Adipose tissue (tissue), 3 donors: ENCODE data around the gene PUS10. TPM values are rescaled to one million over a fixed set of nuclear protein-coding genes. Genes with fewer than 3 reads are reported as not detected.
"Not testable (repeated sequence)": the region's sequence is repeated elsewhere in the genome, so short reads cannot be mapped to it uniquely, and the experiment has no call there.

Experiments used
- H3K27ac ChIP-seq: one replicate; pipeline ENCODE4 v1.5.1; 2013; ENCODE audit warnings: low read depth, low read length
- WGBS, 3 donors: extraction: QIAGEN DNeasy Blood & Tissue Kit; methylation state at CpG; one replicate each; pipeline ENCODE4 v1.1.7; 2013; 5-methylcytosine and 5-hydroxymethylcytosine counted together
- polyA plus RNA-seq, 3 donors: library from polyadenylated mRNA; stranded (reverse); fragments of 200-250 nt; gene quantifications; one replicate each; pipeline ENCODE4 v1.2.3, GENCODE V29; 2013
- donor health status: healthy with polysubstance abuse.
- donor health status: Bipolar disorder and iron deficiency.
- donor health status: healthy.

The PUS10 gene
- polyA plus RNA-seq, 3 donors = 2.5 to 3.6 (median 2.8) TPM

DNA sequence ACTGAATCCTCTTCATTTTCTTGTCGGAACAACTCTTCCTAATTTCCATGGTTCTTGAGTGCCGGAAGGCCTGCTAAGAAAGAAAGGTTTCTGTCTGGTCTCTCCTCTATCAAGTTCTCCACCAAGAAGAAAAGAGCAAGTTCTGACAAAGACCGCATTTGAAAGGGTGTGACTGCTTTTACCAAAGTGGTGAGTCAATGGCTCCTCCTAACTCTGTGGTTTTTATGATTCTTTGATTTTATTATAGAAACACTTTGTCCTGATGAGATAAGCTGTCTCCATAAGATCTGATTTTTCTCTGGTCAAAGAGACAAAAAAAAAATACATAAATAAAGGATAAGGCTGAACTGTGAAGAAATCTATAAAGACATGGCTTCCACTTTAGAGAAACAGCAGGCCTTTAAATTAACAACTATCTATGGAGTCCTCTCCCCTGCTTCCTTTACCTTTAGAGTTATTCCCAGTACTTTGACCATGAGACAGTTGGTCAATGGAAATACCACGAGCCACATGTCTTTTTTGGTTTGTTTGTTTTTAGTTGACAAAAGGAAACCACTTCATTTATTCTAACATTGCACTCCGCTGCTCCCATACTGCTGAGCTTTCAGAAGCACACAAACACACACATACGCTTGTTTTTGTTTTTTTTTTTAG lies 69.0 kb downstream of the PUS10 start:
- WGBS, 3 donors = 91 to 95% (median 92%) methylated on average over 6 of the region's 6 CpGs

DNA sequence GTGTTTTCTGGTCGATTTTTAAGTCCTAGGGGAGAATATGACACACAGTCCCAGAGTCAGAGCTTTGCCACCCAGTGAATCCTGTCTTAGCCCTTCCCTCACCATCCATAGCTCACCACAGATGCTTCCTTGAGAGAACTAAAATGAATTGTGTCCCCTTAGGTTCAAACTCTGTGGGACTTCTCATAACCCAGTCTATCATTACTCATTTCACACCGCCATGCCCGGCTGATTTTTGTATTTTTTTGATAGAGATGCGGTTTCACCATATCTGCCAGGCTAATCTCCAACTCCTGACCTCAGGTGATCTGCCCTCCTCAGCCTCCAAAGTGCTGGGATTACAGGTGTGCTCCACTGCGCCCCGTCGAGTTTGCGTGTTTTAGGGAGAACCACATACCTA lies 69.9 kb downstream of the PUS10 start:
- 95 to 97% (median 95%) methylated on average over 8 of the region's 8 CpGs for WGBS, 3 donors
- H3K27ac ChIP-seq = no peak overlapping the region

More for the DNA sequence above, 69.0 kb downstream of the PUS10 start:
- H3K27ac ChIP-seq = no peak overlapping the region

DNA sequence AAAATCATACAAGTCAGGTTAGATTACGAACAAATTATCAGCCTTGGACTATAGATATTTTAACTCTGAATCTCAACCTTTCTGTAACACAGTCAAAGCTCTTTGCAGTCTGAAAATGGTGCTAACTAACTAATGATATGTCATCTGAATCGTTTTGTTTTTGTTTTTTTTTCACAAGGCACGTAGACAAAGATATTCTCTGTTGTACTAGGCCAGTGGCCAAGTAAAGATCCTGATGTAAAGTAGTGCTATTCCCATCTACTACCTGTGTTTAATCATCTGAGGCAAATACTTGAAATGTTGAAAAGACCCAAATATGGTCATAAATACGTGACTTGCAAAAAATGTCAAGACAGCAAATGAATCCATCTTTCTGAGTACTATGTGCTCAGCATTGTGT lies 71.0 kb downstream of the PUS10 start:
- H3K27ac ChIP-seq = no peak overlapping the region
- WGBS, 3 donors = 47 to 91% (median 83%) methylated on average over 4 of the region's 4 CpGs

DNA sequence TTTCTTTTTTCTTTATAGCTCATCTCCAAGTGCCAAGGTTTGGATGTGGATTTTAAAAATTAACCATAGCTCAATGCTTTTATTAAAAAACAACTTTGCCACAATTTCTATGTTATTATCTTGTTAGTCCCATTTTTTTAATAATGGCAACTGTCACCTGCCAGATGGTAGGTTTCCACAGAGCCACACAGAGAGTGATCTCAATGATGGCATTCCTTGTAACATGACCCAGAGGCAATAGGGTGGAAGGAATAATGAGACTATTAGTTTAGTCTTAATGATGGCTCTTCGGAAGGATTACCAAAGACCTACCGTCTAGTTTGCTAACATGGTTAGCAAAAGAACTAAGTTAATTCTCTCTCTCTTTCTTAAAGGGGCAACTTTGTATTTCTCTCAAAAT lies 72.7 kb downstream of the PUS10 start:
- 90 to 92% (median 90%) methylated on average over 2 of the region's 2 CpGs for WGBS, 3 donors
- H3K27ac ChIP-seq = no peak overlapping the region

DNA sequence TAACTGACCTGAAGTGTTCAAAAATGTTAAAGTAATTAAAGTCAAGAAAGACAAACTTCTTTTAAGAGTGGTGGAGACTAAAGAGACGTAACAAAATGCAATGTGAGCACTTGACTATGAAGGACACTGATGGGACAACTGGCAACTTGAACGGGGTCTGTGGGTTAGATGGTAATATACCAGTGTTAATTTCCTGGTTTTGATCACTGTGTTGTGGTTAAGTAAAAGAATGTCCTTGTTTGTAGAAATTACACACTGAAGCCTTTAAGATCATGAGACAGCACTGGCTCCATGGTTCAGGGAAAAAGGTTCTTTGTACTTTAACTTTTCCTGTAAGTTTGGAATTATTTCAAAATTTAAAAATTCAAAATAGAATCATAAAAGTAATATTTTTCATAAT lies 78.4 kb downstream of the PUS10 start:
- WGBS, 3 donors = 79 to 86% (median 80%) methylated on average over 2 of the region's 2 CpGs
- no peak overlapping the region for H3K27ac ChIP-seq

DNA sequence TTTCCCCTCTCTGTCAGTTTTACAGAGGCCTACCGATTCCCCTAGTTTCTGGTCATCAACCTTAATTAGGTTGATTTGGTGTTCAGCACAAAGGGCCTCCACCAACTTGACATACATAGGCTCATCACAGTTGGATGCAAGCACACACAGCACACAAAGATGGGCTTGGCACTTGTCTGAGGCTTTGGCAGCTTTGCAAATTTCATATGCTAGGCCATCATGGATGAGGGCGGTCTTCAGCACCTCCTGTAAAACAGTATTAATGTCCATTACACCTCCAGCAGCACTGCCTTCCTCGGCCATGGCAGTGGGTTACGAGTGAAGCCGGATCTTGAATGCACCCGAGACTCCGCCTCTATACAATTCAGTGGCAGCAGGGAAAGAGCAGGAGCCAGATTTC lies 79.8 kb downstream of the PUS10 start:
- WGBS, 3 donors = 98 to 99% (median 99%) methylated on average over 7 of the region's 7 CpGs
- no peak overlapping the region for H3K27ac ChIP-seq

DNA sequence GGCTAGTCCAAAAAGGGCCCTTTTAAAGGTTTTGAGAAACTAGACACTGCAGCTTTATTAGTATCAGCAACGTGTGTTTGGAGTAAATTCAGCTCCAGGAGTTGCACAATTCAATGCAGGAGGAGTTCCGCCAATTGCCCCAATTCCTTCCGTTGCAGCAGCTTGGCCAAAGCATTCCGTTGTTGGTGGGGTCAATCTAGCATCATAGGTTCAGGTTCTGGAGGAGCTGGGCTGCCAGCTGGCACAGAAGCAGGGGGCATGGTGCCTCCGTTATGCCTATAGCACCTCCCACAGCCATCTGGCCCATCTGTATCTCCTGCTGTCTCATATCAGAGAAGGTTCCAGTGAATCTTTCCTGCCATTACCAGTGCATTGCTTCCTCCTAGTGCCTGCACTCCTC lies 81.3 kb downstream of the PUS10 start:
- WGBS, 3 donors = 49 to 86% (median 58%) methylated on average over 5 of the region's 5 CpGs
- no peak overlapping the region for H3K27ac ChIP-seq

DNA sequence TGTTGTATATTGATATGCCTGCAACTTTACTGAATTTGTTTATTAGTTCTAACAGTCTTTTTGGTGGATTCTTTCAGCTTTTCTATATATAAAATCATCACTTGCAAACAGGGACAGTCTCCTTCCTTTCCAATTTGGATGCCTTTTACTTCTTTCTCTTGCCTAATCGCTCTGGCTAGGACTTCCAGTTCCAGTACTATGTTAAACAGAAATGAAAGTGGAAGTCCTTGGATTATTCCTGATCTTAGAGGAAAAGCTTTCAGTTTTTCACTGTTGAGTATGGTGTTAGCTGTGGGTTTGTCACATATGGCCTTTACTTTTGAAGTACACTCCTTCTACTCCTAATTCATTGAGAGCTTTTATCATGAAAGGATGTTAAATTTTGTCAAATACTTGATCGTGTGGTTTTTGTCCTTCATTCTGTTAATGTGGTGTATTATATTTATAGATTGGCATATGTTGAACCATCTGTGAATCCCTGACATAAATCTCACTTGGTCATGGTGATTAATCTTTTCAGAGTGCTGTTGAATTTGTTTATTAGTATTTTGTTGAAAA lies 83.8 kb downstream of the PUS10 start:
- 56 to 72% (median 59%) methylated on average over 2 of the region's 2 CpGs for WGBS, 3 donors
- H3K27ac ChIP-seq = no peak overlapping the region

DNA sequence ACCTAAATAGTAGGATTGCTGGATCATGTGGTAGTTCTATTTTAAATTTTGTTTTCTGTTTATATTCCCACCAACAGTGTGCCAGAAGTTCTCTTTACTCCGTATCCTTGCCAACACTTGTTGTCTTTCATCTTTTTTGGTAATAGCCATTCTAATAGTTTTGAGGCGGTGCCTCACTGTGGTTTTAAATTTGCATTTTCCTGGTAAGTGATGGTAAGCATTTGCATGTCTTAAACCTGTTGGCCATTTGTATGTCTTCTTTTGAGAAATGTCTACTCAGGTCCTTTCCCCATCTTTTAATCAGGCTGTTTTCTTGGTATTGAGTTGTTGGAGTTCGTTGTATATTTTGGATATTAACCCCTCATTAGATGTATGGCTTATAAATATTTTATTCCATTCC lies 85.1 kb downstream of the PUS10 start:
- H3K27ac ChIP-seq = no peak overlapping the region
- WGBS, 3 donors = 94 to 96% (median 94%) methylated on average over 3 of the region's 3 CpGs

DNA sequence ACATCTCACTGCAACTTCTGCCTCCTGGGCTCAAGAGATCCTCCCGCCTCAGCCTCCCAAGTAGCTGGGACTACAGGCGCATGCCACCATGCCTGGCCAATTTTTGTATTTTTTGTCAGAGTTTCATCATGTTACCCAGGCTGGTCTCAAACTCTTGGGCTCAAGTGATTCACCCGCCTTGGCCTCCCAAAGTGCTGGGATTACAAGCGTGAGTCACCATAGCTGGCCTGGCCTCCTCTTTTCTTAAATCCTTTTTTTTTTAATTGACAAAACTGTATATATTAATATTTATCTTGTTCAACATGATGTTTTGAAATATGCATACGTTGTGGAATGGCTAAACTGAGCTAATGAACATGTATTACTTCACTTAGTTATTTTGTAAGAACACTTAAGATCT lies 86.0 kb downstream of the PUS10 start:
- WGBS, 3 donors = 88 to 98% (median 92%) methylated on average over 5 of the region's 5 CpGs
- H3K27ac ChIP-seq = not testable (repeated sequence)

DNA sequence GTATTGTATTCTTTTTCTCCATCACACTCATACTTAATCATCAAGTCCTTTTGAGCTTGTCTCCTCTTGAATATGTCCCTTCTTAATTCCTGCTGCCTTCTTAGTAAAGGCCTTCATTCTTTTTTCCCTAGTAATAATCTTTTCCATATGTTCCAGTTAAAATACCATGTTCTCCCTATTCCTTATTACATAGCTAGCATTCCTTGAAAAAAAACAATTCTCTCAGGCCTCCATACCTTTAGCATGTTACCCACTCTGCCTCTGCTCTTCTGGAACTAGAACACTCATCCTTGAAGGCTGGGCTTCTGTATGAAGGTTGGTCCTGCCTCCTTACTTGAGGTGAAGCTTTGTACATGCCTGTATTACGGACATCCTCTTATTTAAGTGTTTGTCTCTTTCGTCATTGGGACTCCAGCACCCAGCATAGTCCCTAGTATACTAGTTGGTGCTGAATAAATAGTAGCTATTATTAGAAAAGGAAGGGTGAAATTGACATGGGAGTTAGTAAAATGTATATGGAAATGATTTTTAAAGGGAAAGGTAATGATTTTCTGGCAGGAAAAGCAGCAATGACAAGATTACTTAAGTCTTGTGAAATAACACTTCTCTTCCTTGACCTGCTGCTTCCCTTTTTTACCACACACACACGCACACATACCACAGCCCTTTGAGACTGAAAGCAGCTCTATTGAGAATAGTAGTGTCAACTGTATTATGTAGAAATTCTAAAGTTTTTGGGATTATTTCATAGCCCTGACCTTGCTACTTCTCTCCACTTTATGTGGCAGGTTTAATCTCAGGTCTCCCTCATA lies 91.1 kb downstream of the PUS10 start:
- H3K27ac ChIP-seq = no peak overlapping the region
- WGBS, 3 donors = 57 to 82% (median 71%) methylated on average over 3 of the region's 3 CpGs

DNA sequence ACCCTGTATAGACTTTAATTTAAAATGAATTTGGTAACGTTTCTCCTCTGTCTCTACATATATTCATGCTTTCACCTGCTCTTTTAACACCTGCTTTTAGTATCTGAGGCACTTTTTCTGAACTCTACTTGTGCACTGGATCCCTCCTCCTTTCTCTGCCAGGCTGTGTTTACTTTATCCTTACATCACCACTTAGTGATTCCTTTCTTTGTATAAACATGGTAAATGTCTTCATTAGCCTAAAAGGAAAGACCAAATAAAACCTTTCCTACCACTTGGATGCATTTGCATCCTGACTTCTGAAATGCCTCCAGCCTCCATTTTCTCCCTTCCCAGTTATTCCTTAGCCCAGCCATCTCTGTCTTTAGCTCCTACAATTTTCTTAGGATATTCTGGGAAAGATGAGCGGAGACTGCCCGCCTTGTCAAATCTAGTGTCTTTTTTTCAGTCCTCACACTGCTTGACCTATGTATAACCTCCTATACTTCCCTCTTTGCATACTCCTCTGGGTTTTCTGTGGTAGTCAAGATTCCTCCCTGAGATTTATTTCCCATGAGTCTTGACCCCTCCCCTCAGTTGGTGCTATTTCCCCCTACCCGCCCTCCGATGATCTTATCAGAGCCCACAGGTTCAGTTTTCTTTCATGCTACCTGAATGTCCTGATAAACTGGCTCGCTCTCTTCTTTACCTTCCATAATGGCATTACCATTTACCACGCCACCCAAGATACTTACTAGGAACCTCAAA lies 91.9 kb downstream of the PUS10 start:
- H3K27ac ChIP-seq = no peak overlapping the region
- WGBS, 3 donors = 68 to 80% (median 76%) methylated on average over 7 of the region's 7 CpGs

DNA sequence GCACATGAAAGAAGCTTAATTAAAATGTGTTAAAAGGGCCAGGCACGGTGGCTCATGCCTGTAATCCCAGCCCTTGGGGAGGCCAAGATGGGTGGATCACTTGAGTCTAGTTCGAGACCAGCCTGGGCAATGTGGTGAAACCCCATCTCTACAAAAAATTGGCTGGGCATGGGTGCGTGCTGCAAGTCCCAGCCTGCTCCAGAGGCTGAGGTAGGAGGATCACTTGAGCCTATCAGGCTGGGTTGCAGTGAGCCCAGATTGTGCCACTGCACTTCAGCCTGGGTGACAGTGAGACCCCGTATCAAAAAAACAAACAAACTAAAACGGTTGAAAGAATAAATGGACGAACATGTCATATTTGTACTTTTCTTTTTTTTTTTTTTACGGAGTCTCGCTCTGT lies 110.7 kb downstream of the PUS10 start:
- no peak overlapping the region for H3K27ac ChIP-seq
- WGBS, 3 donors = 95 to 97% (median 96%) methylated on average over 8 of the region's 8 CpGs

DNA sequence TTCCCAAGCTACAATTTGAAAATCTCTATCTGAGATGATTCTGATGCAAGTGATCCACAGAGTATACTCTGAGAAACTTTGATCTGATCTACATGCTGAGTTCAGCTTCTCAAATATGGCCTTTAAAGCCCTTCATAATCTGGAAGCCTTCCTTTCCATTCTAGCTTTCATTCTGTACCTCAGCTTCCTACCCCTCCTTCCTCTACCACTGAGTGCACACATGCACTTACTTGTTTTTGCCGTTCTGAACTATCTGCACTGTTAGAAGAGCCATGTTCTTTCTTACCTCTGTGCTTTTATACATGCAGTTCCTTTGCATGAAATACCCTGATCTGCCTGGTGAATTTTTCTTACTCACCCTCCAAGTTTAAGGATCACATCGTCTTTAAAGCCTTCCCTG lies 111.7 kb downstream of the PUS10 start:
- no peak overlapping the region for H3K27ac ChIP-seq
- WGBS, 3 donors = 92 to 98% (median 94%) methylated on average over 2 of the region's 2 CpGs

DNA sequence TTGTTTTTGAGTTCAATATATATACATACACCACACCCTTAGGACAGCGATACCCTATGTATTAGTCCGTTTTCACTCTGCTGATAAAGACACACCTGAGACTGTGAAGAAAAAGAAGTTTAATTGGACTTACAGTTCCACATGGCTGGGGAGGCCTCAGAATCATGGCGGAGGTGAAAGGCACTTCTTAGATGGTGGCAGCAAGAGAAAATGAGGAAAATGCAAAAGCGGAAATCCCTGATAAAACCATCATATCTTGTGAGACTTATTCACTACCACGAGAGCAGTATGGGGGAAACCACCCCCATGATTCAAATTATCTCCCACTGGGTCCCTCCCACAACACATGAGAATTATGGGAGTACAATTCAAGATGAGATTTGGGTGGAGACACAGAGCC lies 112.2 kb downstream of the PUS10 start:
- not testable (repeated sequence) for H3K27ac ChIP-seq
- 90 to 93% (median 91%) methylated on average over 5 of the region's 5 CpGs for whole genome bisulfite sequencing, 3 donors

DNA sequence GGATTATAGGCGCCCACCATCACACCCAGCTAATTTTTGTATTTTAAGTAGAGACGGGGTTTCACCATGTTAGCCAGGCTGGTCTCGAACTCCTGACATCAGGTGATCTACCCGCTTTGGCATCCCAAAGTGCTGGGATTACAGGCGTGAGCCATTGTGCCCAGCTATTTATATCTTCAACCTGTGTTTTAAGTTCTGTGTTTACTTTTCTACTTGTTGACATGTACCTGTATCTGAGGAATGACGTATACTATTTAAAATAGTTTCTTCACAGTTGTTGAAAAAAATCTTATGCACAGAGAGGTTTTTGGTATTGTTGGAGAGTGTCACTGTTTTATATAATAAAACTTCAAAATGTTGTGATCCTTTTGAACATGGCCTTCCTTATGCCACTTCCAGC lies 116.8 kb downstream of the PUS10 start:
- 73 to 97% (median 94%) methylated on average over 6 of the region's 6 CpGs for WGBS, 3 donors
- H3K27ac ChIP-seq = not testable (repeated sequence)

DNA sequence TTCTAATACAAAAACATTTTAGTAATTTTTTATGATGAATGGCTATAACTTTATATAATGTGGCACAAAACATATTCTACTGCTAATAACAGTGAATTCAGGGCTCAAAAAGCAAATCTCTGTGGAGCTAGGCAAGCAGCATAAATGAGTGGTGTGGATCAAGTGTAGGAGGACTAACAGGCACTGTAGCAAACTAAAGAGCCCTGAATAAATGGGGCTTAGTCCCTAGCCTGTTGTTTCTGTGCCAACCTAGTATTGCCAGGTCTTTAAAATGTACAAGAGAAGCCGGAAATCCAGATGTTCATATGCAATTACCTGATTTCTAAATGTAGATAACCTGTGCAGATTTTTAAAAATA lies 118.2 kb downstream of the PUS10 start:
- WGBS, 3 donors = 71 to 92% (median 86%) methylated on average over 1 of the region's 1 CpG
- H3K27ac ChIP-seq = no peak overlapping the region

DNA sequence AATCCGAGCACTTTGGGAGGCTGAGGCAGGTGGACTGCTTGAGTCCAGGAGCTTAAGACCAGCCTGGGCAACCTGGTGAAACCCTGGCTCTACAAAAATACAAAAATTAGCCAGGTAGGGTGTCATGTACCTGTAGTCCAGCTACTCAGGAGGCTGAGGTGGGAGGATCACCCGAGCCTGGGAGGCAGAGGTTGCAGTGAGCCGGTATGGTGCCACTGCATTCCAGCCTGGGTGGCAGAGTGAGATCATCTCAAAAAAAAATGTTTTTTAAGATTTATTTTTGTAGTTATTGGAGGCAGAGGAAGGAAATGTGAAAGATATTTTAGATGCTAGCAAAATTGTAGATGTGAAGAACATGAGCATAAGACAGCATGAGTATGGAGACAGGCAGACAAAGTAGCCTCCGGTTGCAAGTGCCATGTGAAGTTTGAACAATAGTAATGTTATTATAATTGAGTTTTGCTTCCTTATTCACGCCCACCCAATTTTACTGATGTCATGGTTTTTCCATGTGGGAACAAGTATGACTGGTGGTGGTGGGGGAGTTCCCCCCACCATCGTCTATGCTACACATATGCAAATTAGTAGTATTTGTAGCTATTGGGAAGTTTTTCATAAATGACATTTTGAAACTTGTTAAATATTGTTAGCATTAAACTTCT lies 118.7 kb downstream of the PUS10 start:
- 77 to 85% (median 80%) methylated on average over 6 of the region's 6 CpGs for WGBS, 3 donors
- no peak overlapping the region for H3K27ac ChIP-seq

DNA sequence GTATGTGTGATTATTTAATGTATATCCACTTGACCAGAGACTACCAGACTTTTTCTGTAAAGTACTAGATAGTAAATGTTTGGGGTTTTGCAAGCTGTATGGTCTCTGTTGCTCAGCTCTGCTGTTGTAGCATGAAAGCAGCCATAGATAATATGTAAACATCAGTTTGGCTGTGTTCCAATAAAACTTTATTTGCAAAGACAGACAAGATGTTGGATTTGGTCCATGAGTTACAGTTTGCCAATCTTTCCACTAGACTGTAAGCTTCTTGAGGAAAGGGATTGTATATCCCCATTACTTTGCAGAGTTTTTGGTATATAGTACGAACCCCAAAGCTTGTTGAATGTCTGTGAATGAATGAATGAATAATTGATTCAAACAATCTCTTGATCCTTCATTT lies 119.5 kb downstream of the PUS10 start:
- 97 to 100% (median 97%) methylated on average over 1 of the region's 1 CpG for WGBS, 3 donors
- H3K27ac ChIP-seq = no peak overlapping the region
